ENCODE measurements around the gene HOMER3.

Gene HOMER3

DNA sequence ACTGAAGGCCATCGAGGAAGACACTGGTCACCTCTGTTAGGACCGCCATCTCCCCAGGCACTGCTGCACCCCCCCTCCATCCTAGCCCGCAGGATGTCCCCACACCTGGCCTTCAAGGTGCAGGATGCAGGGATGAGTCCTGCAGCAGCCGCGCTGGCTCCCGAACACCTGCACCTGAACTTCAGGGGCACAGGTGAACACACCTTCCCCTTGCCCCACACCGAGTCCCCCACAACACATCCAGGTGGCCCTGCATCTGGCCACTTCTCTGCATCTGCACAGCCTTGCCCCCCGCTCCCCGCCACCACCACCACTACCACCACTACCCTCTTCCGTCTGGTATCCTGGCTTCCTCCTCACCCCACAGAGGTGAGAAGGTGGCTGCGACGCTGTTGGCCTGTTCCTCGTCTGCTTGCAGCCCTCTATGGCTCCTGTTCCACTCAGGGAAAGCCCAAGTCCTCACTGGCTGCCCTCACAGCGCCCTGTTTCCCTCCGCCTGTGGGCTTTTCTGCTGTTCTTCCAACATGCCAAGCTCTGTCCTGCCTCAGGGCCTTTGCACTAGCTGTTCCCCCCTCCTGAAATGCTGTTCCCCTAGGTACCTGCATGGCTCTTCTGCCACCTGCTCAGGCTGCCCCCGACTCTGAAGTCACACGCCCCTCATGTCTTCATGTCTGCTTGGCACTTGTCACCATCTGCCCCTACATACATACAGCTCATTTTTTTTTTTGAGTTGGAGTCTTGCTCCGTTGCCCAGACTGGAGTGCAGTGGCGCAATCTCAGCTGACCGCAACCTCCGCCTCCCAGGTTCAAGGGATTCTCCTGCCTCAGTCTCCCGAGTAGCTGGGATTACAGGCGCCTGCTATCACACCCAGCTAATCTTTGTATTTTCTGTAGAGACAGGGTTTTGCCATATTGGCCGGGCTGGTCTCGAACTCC, 43.7 kb downstream of the HOMER3 start:
- H3K27ac ChIP-seq: no peak overlapping the region
- no peak for TF ChIP-seq CTCF (conservative IDR thresholded peaks at IDR 0.05)

DNA sequence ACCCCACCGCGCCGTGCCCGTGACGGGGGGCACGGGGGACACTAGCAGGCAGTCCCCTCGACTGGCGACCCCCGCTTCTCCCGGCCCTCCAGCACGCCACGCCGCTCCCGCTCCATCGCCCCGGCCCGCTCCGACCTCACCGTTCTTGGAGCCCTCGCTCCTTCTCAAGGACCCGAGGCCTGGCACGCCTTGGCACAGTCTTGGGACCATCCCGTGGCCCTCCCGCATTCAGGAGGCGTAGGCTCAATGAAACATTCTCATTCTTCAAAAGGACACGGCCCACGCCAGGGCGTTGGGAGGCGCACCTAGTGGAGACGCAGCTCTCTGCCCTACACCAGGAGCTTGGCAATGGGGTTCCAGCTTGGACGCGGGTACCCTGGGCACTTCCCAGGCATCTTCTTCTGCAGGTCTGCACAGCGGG, 44.6 kb downstream of the HOMER3 start:
- H3K27ac ChIP-seq: peak overlapping the region; percentile 85; the same call in 1 of the 2 replicates
- TF ChIP-seq CTCF (conservative IDR thresholded peaks at IDR 0.05): no peak

GRCh38 chr19:18895824-18896341, 45.1 kb downstream of the HOMER3 start, which contains the start of gene CERS1:
Gene CERS1 (minus strand): TSS chr19:18896158. CDS start chr19:18896072, 86 bp downstream.
- peak within 1 kb of the TSS; percentile 85 for H3K27ac ChIP-seq
- TF ChIP-seq CTCF (conservative IDR thresholded peaks at IDR 0.05): no peak

DNA sequence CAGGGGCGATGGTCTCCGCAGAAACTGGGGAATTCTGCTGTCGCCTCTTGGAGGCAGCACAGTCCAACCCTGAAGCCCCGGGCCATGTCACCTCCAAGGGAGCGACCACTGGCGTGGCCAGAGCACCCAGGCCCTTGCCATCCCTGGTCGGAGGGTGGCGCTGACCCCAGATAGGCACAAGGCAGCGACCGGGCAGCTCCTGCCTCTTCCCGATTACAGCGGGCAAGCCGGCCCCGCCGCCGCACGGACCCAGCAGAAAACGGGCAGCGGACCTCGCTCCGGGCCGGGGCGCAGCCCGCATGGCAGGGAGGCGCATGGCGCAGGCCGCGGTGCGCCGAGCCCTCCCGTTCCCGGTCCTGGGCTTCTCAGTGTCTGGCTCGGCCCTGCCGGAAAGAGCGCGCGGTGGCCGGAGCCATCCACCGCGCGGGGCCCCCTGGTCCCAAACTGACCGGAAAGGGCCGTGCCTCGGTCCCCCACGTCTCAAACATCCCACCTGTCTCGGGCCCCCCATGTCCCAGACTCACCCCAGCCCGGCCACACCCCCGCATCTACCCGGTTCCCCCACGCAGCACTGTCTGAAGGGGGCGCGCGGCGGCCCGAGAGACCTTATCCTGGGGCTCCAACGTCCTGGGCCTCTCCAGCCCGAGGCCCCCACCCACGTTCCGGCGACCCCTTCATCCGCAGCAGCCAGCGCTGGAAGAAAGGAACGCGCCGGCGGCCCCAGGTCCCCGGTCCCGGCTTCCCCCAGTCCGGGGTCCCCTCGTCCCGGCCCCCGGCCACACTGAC, 45.8 kb downstream of the HOMER3 start:
- peak; percentile 88 for TF ChIP-seq CTCF (conservative IDR thresholded peaks at IDR 0.05)

GRCh38 chr19:18894254-18895037, 46.6 kb downstream of the HOMER3 start:
- H3K27ac ChIP-seq: peak overlapping the region; percentile 85
- no peak for TF ChIP-seq CTCF (conservative IDR thresholded peaks at IDR 0.05)

More for the DNA sequence above, 45.8 kb downstream of the HOMER3 start:
- peak overlapping the region; percentile 85 for H3K27ac ChIP-seq

- no peak for TF ChIP-seq CTCF (conservative IDR thresholded peaks at IDR 0.05)
These were observed 47.3 kb downstream of the HOMER3 start for GRCh38 chr19:18893587-18894253.

More at GRCh38 chr19:18893587-18894253, 47.3 kb downstream of the HOMER3 start:
- no peak overlapping the region for H3K27ac ChIP-seq
